Erythroblast (primary cell): ENCODE measurements around the gene FAM216B.

Source experiments
- GATA1 ChIP-seq: IDR thresholded peaks from 2 replicates; pipeline ENCODE4 v1.6.1; 2011; ENCODE audit warnings: low read depth, mild to moderate bottlenecking, control low read depth, low read length, moderate library complexity
- POLR2A ChIP-seq: IDR thresholded peaks from 2 replicates; pipeline ENCODE4 v1.6.1; 2011; ENCODE audit warnings: mild to moderate bottlenecking, low read length

- TF ChIP-seq POLR2A: no peak
- TF ChIP-seq GATA1: no peak
Measured at GRCh38 chr13:42760951-42761350, 20.4 kb upstream of the FAM216B start.
